Astrocyte of the spinal cord (primary cell): Measurements from ENCODE around the gene ESPN.
A peak's percentile ranks its signal among the peaks of the same experiment; 100 is the strongest.

ENCODE experiments used
- DNase-seq: peaks from one replicate; pipeline ENCODE4 v3.0.0; 2011; ENCODE audit warnings: low read depth, low spot score
- H3K4me3 ChIP-seq: 2 replicates; pipeline ENCODE4 v1.5.1; 2011; ENCODE audit warnings: low read depth, mild to moderate bottlenecking, low read length, moderate library complexity
- CTCF ChIP-seq: IDR thresholded peaks from 2 replicates; pipeline ENCODE4 v1.5.1; 2012; ENCODE audit warnings: low read depth, mild to moderate bottlenecking, low read length, inconsistent platforms
- in situ Hi-C: cut with HindIII; loops from 2 replicates; pipeline ENCODE4 v1.10.0; 2017; ENCODE audit warnings: low sequenced_read_pairs

The ESPN gene

GRCh38 chr1:6488602-6489382 is 64.2 kb downstream of the ESPN start:
- TF ChIP-seq CTCF = no peak
- DNase-seq = no peak
- in situ Hi-C loops = no loop called here
- H3K4me3 ChIP-seq = no peak overlapping the region

- peak overlapping the region; percentile 89 for H3K4me3 ChIP-seq
- in situ Hi-C loops = no loop called here
- DNase-seq = no peak
- no peak for TF ChIP-seq CTCF
Measured at GRCh38 chr1:6489383-6489765, 64.8 kb downstream of the ESPN start.

DNA sequence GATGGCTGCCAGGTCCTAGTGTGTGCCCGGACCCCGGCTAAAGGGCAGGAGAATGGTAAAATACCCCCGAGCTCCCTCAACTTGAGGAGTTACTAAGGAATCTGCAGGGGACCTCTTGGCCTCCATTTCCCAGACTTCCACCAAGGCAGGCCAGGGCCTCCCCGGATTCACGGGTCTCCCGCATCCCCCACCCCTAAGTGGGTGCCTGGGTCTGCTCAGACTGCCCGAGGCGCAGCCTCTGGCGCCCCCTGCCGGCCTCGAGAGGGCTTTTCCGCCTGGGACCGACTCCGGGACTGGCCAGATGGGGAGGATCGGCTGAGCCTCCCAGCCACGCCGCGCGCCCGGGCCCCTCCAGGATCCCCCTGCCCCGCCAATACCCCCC is 65.2 kb downstream of the ESPN start:
- DNase-seq = peak; percentile 75
- peak; percentile 96 for TF ChIP-seq CTCF
- in situ Hi-C loops = no loop called here
- H3K4me3 ChIP-seq = peak overlapping the region; percentile 89

DNA sequence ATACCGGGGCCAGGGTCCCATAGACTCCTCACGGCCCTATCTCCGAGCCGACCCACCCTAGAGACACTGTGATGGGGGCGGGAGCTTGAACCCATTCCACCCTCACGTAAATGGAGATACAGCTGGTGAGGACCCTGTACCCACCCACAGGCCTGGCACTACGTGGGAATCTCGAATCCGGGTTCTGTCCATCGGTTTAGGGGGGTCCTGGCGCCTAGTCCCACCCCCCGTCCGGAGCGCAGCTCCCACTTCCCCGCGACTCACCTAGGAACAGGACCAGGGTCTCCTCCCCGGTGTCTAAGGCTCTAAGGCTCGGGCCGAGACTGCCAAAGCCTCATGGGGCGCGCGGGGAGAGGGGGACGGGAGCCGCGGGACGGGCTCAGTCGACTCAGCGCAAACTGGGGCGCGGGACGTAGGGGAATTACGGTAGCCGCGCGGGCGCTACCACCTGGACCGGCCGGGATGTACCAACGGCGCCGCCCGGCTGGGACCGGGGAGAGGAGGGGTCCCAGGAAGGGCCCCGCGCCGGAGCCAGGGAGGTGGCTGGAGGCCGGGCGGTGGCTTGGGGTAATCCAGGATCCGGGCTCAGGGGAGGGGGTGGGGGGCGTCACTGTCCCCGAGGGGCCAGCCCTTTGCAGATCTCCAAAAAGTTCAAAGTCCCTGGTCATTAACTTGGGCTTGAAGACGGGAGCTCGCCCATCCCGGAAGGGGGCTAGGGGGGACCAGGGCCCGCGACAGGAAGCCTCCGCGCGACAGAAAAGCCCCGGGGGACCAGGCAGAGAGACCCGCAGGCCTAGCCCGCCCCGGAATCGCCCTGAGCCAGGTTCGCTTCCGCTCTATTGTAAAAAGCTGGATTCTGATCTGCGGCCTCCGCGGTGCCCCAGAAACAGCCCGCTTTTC is 65.9 kb downstream of the ESPN start:
- in situ Hi-C loops = no loop called here
- TF ChIP-seq CTCF = no peak
- H3K4me3 ChIP-seq = peak overlapping the region; percentile 89

DNA sequence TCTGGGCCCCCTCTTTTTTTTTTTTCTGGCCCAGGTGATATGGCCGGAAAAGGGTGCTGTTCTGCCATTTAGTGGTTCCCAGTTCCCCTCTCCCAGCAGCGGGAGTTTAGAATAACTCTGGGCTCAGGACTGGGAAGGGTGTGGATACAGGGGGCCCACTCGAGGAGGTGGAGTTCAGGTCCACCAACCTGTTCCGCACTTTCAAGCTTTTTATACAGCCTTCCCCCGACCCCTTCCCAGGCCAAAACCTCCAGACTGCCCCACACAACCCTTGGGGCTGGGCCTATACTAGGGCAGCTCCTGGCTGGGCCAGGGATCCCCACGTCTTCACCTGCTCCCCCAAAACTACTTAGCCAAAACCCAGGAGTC is 66.5 kb downstream of the ESPN start:
- peak overlapping the region; percentile 89 for H3K4me3 ChIP-seq
- TF ChIP-seq CTCF = no peak
- DNase-seq = no peak
- in situ Hi-C loops = no loop called here

More for the DNA sequence above, 65.9 kb downstream of the ESPN start:
- DNase-seq = peak; percentile 81

- TF ChIP-seq CTCF = no peak
- H3K4me3 ChIP-seq = peak within 1 kb of the TSS; percentile 89
- in situ Hi-C loops = no loop called here
- peak; percentile 84 for DNase-seq
Measured at GRCh38 chr1:6491480-6491962, 66.9 kb downstream of the ESPN start, which contains the start of gene PLEKHG5. Gene PLEKHG5, minus strand, starts transcription at chr1:6491667. Its CDS starts 14,096 bp downstream, at chr1:6477571.
